GM19452 (cell line): Measurements from ENCODE around the gene APBA2.
"Not testable (repeated sequence)": the region's sequence is repeated elsewhere in the genome, so short reads cannot be mapped to it uniquely, and the experiment has no call there.

Experiments used
- ATAC-seq: cut with Tn5 transposase; IDR thresholded peaks from one replicate; pipeline ENCODE4 v1.9.1; 2021; ENCODE audit not compliant: unreplicated experiment

Gene APBA2

GRCh38 chr15:29031502-29032228 lies 145.9 kb downstream of the APBA2 start:
- ATAC-seq, result no peak

DNA sequence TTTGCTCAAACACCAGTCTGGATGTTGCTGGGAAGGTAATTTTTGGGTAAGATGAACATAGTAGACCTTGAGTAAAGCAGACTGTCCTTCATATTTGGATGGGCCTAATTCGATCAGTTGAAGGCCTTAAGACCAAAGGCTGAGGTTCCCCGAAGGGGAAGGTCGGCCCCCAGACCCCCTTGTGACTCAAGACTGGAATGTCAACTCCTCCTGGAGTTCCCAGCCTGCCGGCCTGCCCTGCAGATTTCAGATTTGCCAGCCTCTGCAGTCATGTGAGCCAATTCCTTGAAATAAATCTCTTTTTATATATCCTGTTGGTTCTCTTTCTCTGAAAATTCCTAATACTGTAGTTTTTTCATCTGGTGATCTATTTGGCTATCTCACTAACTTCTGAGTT lies 146.5 kb downstream of the APBA2 start:
- no peak for ATAC-seq

- ATAC-seq, result no peak
These were observed 147.0 kb downstream of the APBA2 start for GRCh38 chr15:29032751-29033150.

DNA sequence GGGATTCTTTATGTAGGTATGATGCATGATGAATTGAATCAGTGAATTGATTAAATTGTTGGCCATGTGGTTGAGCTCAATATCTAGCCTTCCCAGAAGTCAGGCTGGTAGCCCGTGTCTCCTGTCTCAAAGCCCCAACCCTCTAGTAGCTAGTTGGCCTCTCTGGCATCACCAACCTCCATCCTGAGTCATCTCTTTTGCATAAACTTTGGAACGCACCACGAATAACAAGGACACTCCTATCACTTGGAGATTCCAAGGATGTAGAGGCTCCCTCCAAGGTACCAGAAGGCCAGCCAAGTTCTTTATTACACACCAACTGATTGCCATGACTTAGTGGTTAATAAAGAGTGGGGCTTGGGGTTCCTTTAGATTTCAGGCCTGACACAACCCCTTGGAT lies 148.4 kb downstream of the APBA2 start:
- no peak for ATAC-seq

DNA sequence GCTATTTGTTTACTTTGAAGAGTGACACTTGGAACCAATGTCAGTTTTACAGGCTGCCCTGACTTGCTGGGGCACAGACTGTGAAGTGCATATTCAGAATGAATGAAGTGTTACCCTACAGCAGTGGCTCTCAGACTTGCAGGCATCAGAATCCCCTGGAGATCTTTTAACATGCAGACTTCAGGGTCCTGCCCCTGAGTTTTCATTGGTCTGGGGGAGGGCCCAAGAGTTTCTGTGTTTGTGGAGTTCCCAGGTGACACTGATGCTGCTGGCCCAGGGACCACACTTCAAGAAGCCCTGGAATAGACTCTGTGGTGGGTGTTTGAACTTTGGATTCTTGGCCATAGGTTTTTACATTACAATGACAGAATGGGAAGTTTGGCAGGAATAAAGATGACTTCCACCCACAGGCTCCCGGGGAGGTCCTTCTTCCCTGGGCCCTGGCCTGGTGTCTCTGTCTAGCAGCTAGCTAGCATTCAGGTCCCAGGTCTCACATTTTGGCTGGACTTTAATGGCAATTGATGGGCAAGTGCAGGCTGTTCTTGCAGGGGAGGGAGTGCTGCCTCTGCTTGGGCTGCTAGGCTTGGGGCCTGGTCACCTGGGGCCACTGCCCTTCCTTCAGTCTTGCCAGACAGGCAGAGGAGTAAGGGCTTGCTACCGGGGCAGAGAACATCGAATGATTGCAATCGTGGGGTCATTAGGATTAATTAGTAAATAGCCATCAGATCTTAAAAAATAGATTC lies 149.0 kb downstream of the APBA2 start:
- ATAC-seq, result no peak

GRCh38 chr15:29035336-29036285 lies 149.8 kb downstream of the APBA2 start:
- no peak for ATAC-seq

- ATAC-seq, result no peak
These were observed 152.4 kb downstream of the APBA2 start for GRCh38 chr15:29037997-29038705.

DNA sequence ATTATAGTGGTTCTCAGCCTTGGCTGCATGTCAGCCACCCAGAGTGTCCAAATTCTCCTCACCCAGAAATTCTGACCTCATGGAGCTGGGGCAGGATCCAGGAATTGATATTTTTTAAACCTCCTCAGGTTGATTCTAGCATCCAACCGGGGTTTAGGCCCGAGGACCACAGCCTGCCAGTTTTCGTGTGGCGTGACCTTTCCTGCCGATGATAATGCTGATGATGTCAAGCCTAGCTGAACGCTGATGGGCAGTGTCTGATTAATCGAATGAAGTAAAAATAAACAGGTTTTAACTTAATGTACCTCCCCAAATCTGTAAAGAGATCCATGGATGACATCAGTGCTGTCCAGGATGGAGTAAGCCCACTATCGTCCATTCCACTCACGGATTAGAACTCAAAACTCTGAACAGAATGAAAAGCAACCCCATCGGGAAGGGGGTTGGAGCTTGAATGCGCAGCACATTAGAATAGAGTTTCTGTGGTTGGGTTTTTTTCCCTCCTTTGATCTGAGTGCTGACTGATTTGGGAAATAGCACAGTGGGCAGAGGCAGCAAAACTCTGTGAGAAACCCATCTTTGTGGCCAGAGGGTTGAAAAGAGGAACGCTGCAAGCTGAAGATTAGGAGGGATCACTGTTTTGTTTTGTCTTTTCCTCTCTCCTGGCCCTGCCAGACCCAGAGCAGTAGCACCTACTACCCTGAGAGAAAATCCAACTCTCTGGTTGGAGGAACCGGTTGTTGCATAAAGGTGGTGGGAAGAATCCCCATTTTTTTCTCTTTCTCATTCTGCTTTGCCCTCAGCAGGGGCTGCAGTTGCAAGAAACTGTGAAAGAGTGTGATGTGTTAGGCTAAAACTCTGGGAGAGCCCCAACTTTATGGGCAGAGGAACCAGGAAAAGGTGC lies 153.9 kb downstream of the APBA2 start:
- ATAC-seq, result no peak

- ATAC-seq, result no peak
These were observed 154.6 kb downstream of the APBA2 start for GRCh38 chr15:29040370-29040751.

GRCh38 chr15:29043736-29044502 lies 158.1 kb downstream of the APBA2 start:
- no peak for ATAC-seq

GRCh38 chr15:29044503-29044901 lies 158.7 kb downstream of the APBA2 start:
- no peak for ATAC-seq

- not testable (repeated sequence) for ATAC-seq
These were observed 159.4 kb downstream of the APBA2 start for GRCh38 chr15:29045161-29045560.

- no peak for ATAC-seq
These were observed 159.9 kb downstream of the APBA2 start for GRCh38 chr15:29045717-29046116.

DNA sequence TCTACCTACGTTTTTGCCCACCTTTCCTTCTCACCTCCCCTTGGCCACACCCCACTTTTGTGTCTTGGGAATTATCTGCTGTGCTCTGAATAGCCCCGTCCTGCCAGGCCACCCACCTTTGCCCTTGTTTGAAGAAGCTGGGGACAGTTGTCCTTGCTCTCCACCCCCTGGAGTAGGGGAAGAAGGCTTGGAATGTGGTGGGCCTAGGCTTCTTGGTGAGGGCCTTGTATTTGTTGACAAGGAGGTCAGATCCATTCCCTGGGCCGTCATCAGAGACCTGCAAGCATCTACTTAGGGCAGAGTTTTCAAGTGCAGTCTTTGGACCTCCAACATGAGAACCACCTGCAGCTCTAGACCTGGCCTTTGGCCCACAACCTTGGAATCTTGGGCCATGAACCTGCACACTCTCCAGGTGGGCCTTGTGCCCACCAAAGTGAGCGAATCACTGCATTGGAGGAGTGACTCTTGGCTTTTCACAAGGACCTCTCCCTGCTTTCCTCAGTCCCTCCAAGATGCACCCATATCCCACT lies 160.6 kb downstream of the APBA2 start:
- no peak for ATAC-seq

GRCh38 chr15:29046977-29047376 lies 161.2 kb downstream of the APBA2 start:
- ATAC-seq, result no peak

DNA sequence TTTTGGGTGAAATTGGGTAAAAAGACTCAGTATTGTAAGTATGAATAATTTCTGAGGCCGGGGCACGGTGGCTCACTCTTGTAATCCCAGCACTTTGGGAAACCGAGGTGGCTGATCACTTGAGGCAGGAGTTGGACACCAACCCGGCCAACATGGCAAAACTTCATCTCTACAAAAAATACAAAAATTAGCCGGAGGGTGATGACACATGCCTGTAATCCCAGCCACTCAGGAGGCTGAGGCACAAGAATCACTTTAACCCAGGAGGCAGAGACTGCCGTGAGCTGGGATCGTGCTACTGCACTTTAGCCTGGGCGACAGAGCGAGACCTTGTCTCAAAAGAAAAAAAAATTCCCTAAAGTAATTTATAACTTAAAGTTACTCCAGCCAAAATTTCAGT lies 162.2 kb downstream of the APBA2 start:
- ATAC-seq, result no peak

GRCh38 chr15:29050870-29051269 lies 165.1 kb downstream of the APBA2 start:
- no peak for ATAC-seq

DNA sequence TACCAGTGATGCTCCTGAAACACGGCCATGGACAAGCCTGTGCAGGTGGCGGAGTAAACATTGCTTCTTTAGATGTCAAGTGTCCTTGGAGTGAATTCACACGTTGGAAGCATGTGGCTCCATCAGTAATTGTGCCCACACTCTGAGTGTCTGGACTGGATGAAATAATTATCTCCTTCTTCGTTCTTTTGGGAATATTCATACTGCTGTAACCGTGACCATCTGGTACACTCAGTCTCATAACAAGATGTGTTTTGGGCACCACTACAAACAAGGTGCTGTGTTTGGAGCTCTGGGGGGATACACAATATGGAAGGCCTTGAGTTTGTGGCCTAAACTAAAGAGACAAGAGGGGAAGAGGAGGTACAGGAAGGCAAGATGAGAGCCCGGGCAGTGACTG lies 165.6 kb downstream of the APBA2 start:
- ATAC-seq, result no peak

GRCh38 chr15:29053006-29053405 lies 167.2 kb downstream of the APBA2 start:
- no peak for ATAC-seq
